ENCODE data around the gene EGLN2.
"Not testable (repeated sequence)": the region's sequence is repeated elsewhere in the genome, so short reads cannot be mapped to it uniquely, and the experiment has no call there.

Gene EGLN2

GRCh38 chr19:40819479-40820234 lies 20.7 kb downstream of the EGLN2 start:
- DNase-seq (ENCODE audit: low spot score) = peak; percentile 53

GRCh38 chr19:40822161-40822560 lies 23.2 kb downstream of the EGLN2 start:
- no peak for DNase-seq (ENCODE audit: low spot score)

- not testable (repeated sequence) for DNase-seq (ENCODE audit: low spot score)
Measured at GRCh38 chr19:40822704-40823553, 23.9 kb downstream of the EGLN2 start.

DNA sequence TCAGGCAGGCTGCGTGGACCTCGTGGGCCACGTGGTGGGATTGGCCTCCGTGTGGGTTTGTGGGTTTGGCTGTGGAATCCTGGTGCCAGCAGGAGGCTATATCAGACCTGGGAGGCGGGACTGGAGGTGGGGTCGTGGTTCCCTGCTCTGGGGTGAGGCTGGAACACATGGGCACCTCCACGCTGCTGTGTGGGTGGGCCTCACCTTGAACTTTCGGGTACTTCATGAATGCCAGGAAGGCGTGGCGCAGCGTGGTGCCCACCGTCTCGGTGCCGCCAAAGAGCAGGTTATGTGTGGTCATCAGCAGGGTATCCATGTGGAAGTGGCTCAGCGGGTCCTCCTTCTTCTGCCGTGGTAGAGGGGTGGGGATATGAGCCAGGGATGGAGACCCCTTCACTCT lies 25.9 kb downstream of the EGLN2 start:
- DNase-seq (ENCODE audit: low spot score) = not testable (repeated sequence)

GRCh38 chr19:40825460-40826095 lies 26.6 kb downstream of the EGLN2 start:
- DNase-seq (ENCODE audit: low spot score) = not testable (repeated sequence)

DNA sequence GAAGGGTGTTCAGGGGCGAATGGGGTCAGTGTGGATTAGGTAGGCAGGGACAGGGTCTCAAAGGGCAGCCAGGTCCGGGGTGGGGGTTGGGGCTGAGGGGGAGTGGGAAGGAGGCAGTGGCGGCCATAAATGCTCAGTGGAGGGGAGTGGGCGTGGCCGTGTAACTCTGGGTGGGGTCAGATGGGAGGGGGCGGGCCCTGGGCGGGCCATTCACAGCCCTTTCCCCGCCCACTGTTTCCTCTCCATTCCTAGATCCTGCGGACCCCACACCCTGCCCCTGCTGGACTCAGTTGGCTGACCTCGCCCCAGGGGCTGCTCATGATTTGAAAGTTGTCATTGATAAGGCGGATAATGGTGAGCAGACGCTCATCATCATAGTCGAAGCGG lies 27.3 kb downstream of the EGLN2 start:
- DNase-seq (ENCODE audit: low spot score) = not testable (repeated sequence)

GRCh38 chr19:40826699-40827385 lies 27.9 kb downstream of the EGLN2 start:
- DNase-seq (ENCODE audit: low spot score) = peak; percentile 76

GRCh38 chr19:40827386-40828247 lies 28.6 kb downstream of the EGLN2 start:
- DNase-seq (ENCODE audit: low spot score) = no peak

GRCh38 chr19:40829205-40829604 lies 30.2 kb downstream of the EGLN2 start:
- no peak for DNase-seq (ENCODE audit: low spot score)

- not testable (repeated sequence) for DNase-seq (ENCODE audit: low spot score)
Measured at GRCh38 chr19:40830741-40831140, 31.8 kb downstream of the EGLN2 start.

GRCh38 chr19:40831502-40832430 lies 32.8 kb downstream of the EGLN2 start:
- DNase-seq (ENCODE audit: low spot score) = no peak

- DNase-seq (ENCODE audit: low spot score) = not testable (repeated sequence)
Measured at GRCh38 chr19:40832431-40832790, 33.4 kb downstream of the EGLN2 start.

DNA sequence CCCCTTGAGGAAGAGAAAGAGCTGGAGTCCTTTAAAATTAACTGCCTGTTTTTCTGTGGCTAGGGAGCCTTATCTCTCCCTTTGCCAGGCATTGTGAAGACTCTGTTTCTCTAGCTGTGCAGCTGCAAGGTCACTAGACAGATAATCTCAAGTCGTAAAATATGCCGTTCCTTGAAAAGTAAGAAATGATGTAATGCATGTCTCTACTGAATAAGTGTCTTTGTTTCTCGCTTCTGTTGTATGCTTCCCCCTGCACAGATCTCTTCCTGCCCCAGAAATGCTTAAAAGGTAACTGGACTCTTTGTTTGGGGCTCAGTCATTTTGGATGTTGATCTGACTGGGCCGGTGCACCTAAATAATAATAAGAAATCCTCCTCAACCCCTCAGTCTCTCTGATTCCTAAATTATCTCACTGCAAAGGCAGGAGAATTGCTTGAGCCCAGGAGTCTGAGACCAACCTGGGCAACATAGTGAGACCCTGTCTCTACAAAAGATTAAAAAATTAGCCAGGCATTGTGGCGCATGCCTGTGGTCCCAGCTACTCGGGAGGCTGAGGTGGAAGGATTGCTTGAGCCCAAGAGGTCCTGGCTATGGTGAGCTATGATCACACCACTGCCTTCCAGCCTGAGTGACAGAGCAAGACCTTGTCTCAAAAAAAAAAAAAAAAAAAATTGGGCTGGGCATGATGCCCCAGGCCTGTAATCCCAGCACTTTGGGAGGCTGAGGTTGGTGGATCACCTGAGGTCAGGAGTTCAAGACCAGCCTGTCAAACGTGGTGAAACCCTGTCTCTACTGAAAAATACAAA lies 34.9 kb downstream of the EGLN2 start:
- DNase-seq (ENCODE audit: low spot score) = not testable (repeated sequence)

GRCh38 chr19:40836754-40837429 lies 37.9 kb downstream of the EGLN2 start:
- DNase-seq (ENCODE audit: low spot score) = no peak

- not testable (repeated sequence) for DNase-seq (ENCODE audit: low spot score)
Measured at GRCh38 chr19:40838477-40838876, 39.5 kb downstream of the EGLN2 start.

GRCh38 chr19:40842012-40842411 lies 43.0 kb downstream of the EGLN2 start:
- not testable (repeated sequence) for DNase-seq (ENCODE audit: low spot score)

GRCh38 chr19:40842997-40843652 lies 44.1 kb downstream of the EGLN2 start:
- not testable (repeated sequence) for DNase-seq (ENCODE audit: low spot score)

GRCh38 chr19:40843653-40844052 lies 44.7 kb downstream of the EGLN2 start:
- DNase-seq (ENCODE audit: low spot score) = not testable (repeated sequence)
